GM12878 (cell line): ENCODE measurements around the gene CPEB3. TPM values are rescaled to one million over a fixed set of nuclear protein-coding genes. Genes with fewer than 3 reads are reported as not detected.

Source experiments
- CBX3 ChIP-seq: fragments of 200-600 bp; sonication (generic); IDR thresholded peaks from 2 replicates; pipeline ENCODE4 v1.6.1; 2016; ENCODE audit warnings: low read depth, borderline replicate concordance
- CREM ChIP-seq: IDR thresholded peaks from 2 replicates; pipeline ENCODE4 v1.6.1; 2014; ENCODE audit warnings: antibody characterized with exemption, low read depth
- EGR1 ChIP-seq, 2 experiments: IDR thresholded peaks; 1 replicate in 1 of 2; 2 replicates in 1 of 2; pipeline ENCODE4 v1.6.1; 2011 to 2012; ENCODE audit warnings: low read depth in 2 of 2, low read length in 2 of 2, borderline replicate concordance in 1 of 2, mild to moderate bottlenecking in 1 of 2, moderate library complexity in 1 of 2
- EZH2 ChIP-seq: IDR thresholded peaks from 2 replicates; pipeline ENCODE4 v1.6.1; 2012; ENCODE audit warnings: low read depth, mild to moderate bottlenecking, control low read depth, inconsistent platforms, low read length, borderline replicate concordance; ENCODE audit not compliant: control insufficient read depth
- FOXM1 ChIP-seq: IDR thresholded peaks from 2 replicates; pipeline ENCODE4 v1.6.1; 2012; ENCODE audit warnings: low read depth, mild to moderate bottlenecking, inconsistent platforms, low read length, moderate library complexity
- SMARCA5 ChIP-seq: fragments of 450-650 bp; IDR thresholded peaks from 2 replicates; pipeline ENCODE4 v1.6.1; 2017; ENCODE audit warnings: mild to moderate bottlenecking
- TAF1 ChIP-seq: IDR thresholded peaks from 2 replicates; pipeline ENCODE4 v1.6.1; 2011; ENCODE audit warnings: mild to moderate bottlenecking, low read depth, low read length, borderline replicate concordance
- ZBED1 ChIP-seq: IDR thresholded peaks from 2 replicates; pipeline ENCODE4 v1.6.1; 2016; ENCODE audit warnings: borderline replicate concordance
- polyA plus RNA-seq, 11 experiments: library from polyadenylated mRNA; depleted of rRNA in 4 of 11; unstranded in 6 of 11; stranded (reverse) in 5 of 11; fragments of >200 nt; fragmentation: Nextera tagmentation in 4 of 11; fragmentation: Illumina TruSeq in 1 of 11; extraction: Ambion mirVana in 4 of 11; extraction: Trizol in 1 of 11; gene quantifications; 1 replicate in 1 of 11; 2 replicates in 10 of 11; pipeline versions ENCODE4 v1.2.1 to v1.2.3, GENCODE V29; 2011 to 2016; ENCODE audit warnings: inconsistent platforms in 2 of 11, missing spikeins in 2 of 11, low read depth in 1 of 11
- total RNA-seq, 4 experiments: library from RNA; depleted of rRNA in 3 of 4; stranded (reverse); fragments of >200 nt in 3 of 4; fragmentation: Illumina TruSeq in 1 of 4; extraction: Trizol in 1 of 4; gene quantifications; 2 replicates each; pipeline versions ENCODE4 v1.2.1 to v1.2.3, GENCODE V29; 2013 to 2021
- TF ChIP-seq, protein P1 (sequence below): IDR thresholded peaks from 2 replicates; pipeline ENCODE4 v1.6.1; 2012; ENCODE audit warnings: improper control_type of control experiment, low read depth, low read length; ENCODE audit not compliant: insufficient replicate concordance
- TF ChIP-seq, protein P2 (sequence below), 3 experiments: IDR thresholded peaks in 2 of 3; conservative IDR thresholded peaks in 1 of 3; 2 replicates each; pipeline ENCODE4 v1.5.1; 2011; ENCODE audit warnings: low read depth in 3 of 3, low read length in 3 of 3, mild to moderate bottlenecking in 3 of 3, control low read depth in 2 of 3, moderate library complexity in 2 of 3, inconsistent platforms in 1 of 3, mixed read lengths in 1 of 3; ENCODE audit not compliant: control insufficient read depth in 2 of 3, insufficient read depth in 1 of 3; ENCODE audit errors: extremely low read depth in 1 of 3

CPEB3 gene
- total and polyA plus RNA-seq, 10 of the 15 experiments (the other 5 are each of a cell fraction or from before 2014, with no cell fraction given), result 0.50 to 2.3 (median 1.2) TPM

DNA sequence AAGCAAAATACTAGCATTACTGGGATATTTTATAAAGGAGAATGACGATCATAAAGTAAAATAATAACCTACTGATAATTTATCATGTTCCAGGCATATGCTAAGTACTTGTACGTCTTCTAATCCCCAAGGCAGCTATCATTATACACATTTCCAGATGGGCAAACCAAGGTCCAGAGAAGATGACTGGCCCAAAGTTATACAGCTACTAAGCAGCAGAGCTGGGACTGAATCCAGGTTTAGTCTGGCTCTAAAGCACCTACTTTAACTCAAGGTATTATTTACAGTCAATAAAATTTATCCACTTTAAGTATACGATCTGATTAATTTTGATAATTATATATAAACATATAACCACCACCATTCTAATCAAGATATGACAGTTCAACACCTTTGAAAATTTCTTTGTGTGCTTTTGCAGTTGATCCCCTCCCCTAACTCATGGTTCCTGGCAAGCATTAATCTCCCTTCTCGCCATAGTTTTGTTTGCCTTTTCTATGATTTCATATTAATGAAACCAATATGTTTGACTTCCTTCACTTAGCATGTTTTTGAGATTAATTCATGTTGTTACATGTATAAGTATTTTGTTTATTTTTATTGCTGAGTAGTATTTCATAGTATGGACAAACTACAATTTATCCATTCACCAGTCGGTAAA, 126.7 kb downstream of the CPEB3 start (continued):
- TF ChIP-seq, protein P1, sequence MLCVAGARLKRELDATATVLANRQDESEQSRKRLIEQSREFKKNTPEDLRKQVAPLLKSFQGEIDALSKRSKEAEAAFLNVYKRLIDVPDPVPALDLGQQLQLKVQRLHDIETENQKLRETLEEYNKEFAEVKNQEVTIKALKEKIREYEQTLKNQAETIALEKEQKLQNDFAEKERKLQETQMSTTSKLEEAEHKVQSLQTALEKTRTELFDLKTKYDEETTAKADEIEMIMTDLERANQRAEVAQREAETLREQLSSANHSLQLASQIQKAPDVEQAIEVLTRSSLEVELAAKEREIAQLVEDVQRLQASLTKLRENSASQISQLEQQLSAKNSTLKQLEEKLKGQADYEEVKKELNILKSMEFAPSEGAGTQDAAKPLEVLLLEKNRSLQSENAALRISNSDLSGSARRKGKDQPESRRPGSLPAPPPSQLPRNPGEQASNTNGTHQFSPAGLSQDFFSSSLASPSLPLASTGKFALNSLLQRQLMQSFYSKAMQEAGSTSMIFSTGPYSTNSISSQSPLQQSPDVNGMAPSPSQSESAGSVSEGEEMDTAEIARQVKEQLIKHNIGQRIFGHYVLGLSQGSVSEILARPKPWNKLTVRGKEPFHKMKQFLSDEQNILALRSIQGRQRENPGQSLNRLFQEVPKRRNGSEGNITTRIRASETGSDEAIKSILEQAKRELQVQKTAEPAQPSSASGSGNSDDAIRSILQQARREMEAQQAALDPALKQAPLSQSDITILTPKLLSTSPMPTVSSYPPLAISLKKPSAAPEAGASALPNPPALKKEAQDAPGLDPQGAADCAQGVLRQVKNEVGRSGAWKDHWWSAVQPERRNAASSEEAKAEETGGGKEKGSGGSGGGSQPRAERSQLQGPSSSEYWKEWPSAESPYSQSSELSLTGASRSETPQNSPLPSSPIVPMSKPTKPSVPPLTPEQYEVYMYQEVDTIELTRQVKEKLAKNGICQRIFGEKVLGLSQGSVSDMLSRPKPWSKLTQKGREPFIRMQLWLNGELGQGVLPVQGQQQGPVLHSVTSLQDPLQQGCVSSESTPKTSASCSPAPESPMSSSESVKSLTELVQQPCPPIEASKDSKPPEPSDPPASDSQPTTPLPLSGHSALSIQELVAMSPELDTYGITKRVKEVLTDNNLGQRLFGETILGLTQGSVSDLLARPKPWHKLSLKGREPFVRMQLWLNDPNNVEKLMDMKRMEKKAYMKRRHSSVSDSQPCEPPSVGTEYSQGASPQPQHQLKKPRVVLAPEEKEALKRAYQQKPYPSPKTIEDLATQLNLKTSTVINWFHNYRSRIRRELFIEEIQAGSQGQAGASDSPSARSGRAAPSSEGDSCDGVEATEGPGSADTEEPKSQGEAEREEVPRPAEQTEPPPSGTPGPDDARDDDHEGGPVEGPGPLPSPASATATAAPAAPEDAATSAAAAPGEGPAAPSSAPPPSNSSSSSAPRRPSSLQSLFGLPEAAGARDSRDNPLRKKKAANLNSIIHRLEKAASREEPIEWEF, result no peak
- no peak for TF ChIP-seq EGR1 (IDR thresholded peaks at IDR 0.05; ENCODE audit: borderline replicate concordance in 1 of 2, low read depth in 2 of 2, low read length in 2 of 2)
- no peak for TF ChIP-seq FOXM1
- TF ChIP-seq CREM, result no peak
- no peak for TF ChIP-seq SMARCA5
- TF ChIP-seq EZH2, result no peak
- no peak for TF ChIP-seq CBX3
- TF ChIP-seq TAF1, result no peak
- no peak for TF ChIP-seq ZBED1
- TF ChIP-seq, protein P2, sequence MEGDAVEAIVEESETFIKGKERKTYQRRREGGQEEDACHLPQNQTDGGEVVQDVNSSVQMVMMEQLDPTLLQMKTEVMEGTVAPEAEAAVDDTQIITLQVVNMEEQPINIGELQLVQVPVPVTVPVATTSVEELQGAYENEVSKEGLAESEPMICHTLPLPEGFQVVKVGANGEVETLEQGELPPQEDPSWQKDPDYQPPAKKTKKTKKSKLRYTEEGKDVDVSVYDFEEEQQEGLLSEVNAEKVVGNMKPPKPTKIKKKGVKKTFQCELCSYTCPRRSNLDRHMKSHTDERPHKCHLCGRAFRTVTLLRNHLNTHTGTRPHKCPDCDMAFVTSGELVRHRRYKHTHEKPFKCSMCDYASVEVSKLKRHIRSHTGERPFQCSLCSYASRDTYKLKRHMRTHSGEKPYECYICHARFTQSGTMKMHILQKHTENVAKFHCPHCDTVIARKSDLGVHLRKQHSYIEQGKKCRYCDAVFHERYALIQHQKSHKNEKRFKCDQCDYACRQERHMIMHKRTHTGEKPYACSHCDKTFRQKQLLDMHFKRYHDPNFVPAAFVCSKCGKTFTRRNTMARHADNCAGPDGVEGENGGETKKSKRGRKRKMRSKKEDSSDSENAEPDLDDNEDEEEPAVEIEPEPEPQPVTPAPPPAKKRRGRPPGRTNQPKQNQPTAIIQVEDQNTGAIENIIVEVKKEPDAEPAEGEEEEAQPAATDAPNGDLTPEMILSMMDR (IDR thresholded peaks at IDR 0.05 in 2 of 3, conservative IDR thresholded peaks at IDR 0.05 in 1 of 3; ENCODE audit: control insufficient read depth in 2 of 3, extremely low read depth in 1 of 3, insufficient read depth in 1 of 3, low read depth in 3 of 3, low read length in 3 of 3), result no peak
- TF ChIP-seq, all 136 proteins: peak for 0
